K562 (cell line): ENCODE measurements around the gene MTERF4. TPM values are rescaled to one million over a fixed set of nuclear protein-coding genes. Genes with fewer than 3 reads are reported as not detected.

ENCODE experiments used
- ARID4B ChIP-seq: sonication (generic); formaldehyde crosslinking; IDR thresholded peaks from 2 replicates; pipeline ENCODE4 v1.8.0; 2022; ENCODE audit warnings: mild to moderate bottlenecking, missing genetic modification reagents
- ELF2 ChIP-seq: fragments of 250-450 bp; sonication (Bioruptor Pico); IDR thresholded peaks from 2 replicates; pipeline ENCODE4 v1.5.0; 2021; ENCODE audit warnings: mild to moderate bottlenecking
- NBN ChIP-seq: fragments of 450-650 bp; IDR thresholded peaks from 2 replicates; pipeline ENCODE4 v1.6.1; 2016; ENCODE audit warnings: low read depth, mild to moderate bottlenecking
- TFAP4 ChIP-seq: sonication (generic); formaldehyde crosslinking; IDR thresholded peaks from 2 replicates; pipeline ENCODE4 v1.8.0; 2022; ENCODE audit warnings: missing genetic modification reagents, mild to moderate bottlenecking, moderate library complexity, borderline replicate concordance
- UBTF ChIP-seq, 2 experiments: IDR thresholded peaks; 2 replicates each; pipeline ENCODE4 v1.6.1; 2012; ENCODE audit warnings: improper control_type of control experiment in 2 of 2, low read depth in 2 of 2, low read length in 2 of 2, borderline replicate concordance in 1 of 2
- polyA plus RNA-seq, 8 experiments: library from polyadenylated mRNA; depleted of rRNA in 4 of 8; stranded (reverse) in 5 of 8; unstranded in 3 of 8; fragments of >200 nt; fragmentation: Nextera tagmentation in 2 of 8; fragmentation: Illumina TruSeq in 1 of 8; extraction: Ambion mirVana in 2 of 8; extraction: Trizol in 1 of 8; gene quantifications; 2 replicates each; pipeline versions ENCODE4 v1.2.1 to v1.2.3, GENCODE V29; 2011 to 2014; ENCODE audit warnings: inconsistent platforms in 1 of 8, missing spikeins in 1 of 8
- total RNA-seq, 7 experiments: library from RNA; depleted of rRNA in 6 of 7; stranded (reverse); fragments of >200 nt in 6 of 7; fragmentation: Illumina TruSeq in 2 of 7; extraction: Trizol in 2 of 7; gene quantifications; 2 replicates each; pipeline versions ENCODE4 v1.2.1 to v1.2.3, GENCODE V29; 2011 to 2021; ENCODE audit warnings: low replicate concordance in 1 of 7

Gene MTERF4
- total and polyA plus RNA-seq, 9 of the 15 experiments (the other 6 are each of a cell fraction or from before 2014, with no cell fraction given), result 15.3 to 29.6 (median 21.2) TPM

GRCh38 chr2:241149675-241149924, 47.5 kb upstream of the MTERF4 start (continued):
- TF ChIP-seq ARID4B (peak; percentile 85; the same call in 1 of the 2 replicates), TFAP4 (peak; percentile 75), NBN (no peak), ELF2 (CRISPR knock-in tag) (no peak), UBTF (IDR thresholded peaks at IDR 0.05; ENCODE audit: borderline replicate concordance in 1 of 2, low read depth in 2 of 2, low read length in 2 of 2) (0 out of 4 replicates have a peak, but pooled peaks of 1 of the 2 experiments have one; percentile 14)
- TF ChIP-seq, all 486 proteins: peak for 12
